Activated naive CD4-positive, alpha-beta T cell treated with anti-CD3 and anti-CD28 coated beads, Interleukin-2, amount 50 U/mL, for 16 hours (primary cell): ENCODE data around the gene ARHGAP6.
"Not testable (repeated sequence)": the region's sequence is repeated elsewhere in the genome, so short reads cannot be mapped to it uniquely, and the experiment has no call there.

Experiments
- DNase-seq: peaks from one replicate; pipeline ENCODE4 v3.0.0-alpha.2; 2020

ARHGAP6 gene

DNA sequence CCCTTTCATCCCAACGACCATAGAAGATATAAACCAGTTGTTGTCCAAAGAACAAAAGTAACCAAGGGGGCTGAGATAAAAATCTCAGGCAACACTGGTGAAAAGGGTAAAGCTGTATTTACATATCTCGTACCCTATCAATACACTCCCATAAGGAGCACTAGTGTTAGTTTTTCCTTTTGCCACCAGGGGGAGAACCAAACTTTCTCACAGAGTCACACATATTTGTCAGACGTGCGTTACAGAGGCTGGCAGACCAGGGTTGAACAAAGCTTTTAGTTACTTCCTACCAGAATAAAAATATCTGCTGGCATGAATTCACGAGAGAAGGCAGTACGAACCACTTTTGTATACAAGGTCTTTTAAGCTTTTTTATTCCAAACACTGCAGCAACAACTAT, 284.3 kb downstream of the ARHGAP6 start:
- DNase-seq, result no peak

DNA sequence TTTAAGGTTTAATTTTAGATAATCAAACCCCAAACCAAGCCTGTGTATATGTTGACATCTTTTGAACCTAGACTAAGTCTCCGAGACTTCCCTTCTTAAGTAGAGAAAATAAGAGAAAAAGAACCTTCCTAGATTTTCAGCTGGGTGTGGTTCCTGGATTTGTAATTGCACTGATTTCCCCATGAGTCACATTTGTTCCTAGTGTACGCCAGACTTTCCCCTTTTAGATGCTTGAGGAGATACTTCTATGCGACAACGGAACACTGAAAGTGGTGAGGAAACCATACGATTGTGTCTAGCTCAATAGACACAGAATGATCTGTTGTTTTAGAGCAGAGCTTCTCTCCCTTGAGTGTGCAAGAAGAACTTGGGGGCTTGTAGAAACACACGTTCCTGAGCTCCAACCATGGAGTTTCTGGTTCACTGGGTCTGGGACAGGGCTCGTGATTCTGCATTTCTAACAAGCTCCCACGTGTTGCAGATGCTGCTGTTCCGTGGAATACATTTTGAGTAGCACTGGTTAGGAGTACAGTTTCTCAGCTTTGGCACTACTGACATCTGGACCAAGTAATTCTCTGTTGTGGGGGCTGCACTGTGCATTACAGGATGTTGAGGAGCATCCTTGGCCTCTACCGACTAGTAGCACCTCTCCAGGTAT, 285.4 kb downstream of the ARHGAP6 start:
- DNase-seq, result no peak

DNA sequence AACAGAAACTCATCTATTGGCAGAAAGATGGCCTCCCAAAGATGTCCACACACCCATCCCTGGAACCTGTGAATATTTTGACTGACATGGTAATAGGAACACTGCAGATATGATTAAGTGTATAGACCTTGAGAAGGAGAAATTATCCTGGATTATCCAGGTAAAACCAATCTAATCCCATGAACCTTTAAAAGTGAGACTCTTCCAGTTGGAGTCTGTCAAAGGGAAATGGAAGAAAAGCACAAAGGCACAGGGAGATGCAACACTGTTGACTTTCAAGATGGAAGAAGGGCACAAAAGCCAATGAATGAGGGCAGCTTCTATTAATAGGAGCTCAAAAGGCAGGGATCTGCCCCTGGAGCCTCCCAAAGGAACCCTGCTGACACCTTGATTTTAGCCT, 289.6 kb downstream of the ARHGAP6 start:
- no peak for DNase-seq

DNA sequence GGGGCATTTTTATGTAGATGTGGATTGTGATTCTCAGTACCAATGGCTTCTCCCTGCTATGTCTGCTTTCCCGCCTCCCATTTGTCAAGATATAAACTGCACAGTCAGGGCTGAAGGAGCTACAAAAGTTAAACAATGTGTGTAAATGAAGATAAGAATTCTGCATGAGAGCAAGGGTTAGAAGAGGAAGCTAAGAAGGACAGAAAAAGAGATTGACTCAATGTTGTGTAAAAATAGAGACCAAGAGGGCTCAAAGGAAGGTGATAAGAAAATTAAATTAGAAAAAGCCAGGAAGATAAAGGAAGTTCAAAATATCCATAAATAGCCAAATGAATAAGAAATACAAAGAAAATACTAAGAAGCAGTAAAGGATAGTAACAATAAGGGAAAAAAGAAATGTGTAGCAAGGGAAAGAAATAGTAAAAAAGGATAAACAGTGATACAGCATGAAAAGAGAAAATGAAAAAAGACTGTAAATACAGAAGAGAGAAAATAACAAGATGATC, 290.1 kb downstream of the ARHGAP6 start:
- DNase-seq, result no peak

DNA sequence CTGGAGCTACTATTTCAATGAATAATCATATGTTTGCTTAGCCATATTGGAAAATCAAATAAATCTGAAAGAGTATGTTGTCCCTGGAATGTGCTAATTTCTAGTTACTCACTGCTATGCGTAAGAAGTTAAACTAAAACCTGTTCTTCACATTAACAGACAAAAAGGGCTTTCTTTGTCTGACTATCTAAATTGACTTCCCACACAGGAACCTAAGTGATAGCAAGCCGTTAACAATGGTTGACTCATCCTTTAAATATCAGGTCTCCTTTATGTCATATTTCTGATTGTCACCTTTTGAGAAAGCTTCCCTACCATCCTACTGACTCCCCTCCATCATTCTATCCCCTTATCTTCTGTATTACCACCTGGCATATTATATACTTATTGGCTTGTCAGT, 291.1 kb downstream of the ARHGAP6 start:
- DNase-seq, result no peak

DNA sequence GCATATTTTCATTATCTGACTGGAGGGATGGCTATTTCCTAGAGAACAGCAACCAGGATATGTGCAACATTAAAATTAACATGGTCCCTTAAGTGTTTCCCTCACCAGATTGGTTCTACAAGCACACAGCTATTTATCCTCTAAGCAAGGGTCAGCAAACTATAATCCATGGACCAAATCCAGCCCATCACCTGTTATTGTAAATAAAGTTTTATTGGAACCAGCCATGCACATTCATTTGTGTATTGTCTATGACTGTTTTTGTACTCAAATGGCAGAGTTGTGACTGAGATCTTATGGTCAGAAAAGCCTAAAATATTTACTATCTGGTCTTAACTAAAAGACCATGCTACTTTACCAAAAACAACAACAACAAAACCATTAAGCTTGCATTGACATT, 294.6 kb downstream of the ARHGAP6 start:
- no peak for DNase-seq

DNA sequence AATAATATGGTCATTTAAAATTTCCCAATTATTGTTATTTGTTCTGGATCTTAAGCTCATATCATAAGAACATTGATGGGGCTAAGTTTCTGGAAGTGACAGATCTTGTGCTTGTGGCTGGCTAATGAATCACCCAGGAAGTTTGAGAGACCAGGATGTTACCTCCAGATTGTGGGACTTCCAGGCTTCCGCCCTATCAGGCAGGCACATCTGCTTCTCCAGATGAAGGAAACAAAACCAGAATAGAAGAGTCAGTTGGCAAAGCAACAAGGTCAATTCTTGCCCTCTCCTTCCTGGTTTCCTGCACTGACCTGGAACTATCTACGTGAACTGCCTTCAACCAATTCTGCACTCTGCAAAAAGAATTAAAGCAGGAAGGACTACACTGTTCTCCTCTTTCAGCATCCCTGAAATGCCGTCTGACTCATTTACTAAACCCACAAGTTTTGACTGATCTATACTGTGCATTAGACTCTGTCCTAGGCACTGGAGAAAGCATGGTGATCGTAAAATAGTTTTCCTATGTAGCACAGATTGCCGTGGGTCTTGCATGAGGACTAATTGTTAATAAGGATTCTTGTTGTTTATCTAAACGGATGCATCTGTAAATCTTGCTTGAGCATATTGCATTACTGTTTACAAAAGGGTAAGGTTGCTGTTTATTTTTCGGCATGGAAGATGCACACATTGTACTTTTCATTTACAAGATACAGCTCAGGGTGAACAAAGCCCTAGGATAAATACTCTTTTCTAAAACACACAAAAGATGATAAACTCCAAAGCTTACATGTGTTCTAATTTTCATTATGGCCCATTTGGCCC, 297.9 kb downstream of the ARHGAP6 start:
- DNase-seq, result no peak

DNA sequence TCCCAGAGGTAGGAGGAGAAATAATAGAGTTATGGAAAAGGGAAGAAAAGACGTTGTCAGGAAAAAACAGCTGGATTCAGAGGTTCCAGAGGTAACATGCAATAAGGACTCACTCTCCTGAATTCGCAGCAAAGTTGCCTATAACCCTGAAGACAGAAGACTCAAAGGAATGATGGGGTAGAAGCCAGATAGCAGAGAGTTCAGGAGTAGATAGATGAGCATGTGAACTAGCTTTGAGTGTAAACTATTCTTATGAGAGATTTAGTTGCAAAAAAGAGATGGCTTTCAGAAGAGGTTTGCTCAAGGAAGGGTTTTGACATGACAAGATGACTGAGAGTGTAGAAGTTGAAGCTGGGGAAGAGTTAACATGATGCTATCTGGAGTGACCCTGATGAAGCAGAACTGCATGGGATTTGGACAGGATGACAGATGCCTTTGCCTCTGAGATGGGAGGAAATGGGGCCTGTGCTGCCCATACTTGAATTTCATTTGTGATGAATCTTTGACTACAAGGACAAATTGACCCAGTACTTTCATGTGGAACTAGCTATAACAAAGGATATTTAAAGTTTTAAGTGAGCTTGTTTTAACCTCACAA, 298.6 kb downstream of the ARHGAP6 start:
- DNase-seq, result no peak

DNA sequence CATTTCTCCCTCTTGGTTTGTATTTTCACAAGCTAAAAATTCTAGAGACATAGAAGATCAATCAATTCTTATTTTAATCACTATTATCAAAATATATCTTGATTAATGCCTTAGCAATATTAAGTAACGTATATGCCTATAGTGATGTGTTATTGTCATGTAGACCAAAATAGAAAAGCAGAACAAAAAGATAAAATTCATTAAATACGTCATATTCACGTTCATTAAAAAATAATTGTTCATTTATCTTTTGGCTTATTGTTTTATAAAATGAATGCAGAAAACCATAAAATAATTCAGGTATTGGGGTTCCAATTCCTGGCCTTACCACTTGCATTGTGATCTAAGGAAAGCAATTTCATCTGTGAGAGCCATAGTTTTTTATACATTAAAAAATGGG, 300.3 kb downstream of the ARHGAP6 start:
- no peak for DNase-seq

DNA sequence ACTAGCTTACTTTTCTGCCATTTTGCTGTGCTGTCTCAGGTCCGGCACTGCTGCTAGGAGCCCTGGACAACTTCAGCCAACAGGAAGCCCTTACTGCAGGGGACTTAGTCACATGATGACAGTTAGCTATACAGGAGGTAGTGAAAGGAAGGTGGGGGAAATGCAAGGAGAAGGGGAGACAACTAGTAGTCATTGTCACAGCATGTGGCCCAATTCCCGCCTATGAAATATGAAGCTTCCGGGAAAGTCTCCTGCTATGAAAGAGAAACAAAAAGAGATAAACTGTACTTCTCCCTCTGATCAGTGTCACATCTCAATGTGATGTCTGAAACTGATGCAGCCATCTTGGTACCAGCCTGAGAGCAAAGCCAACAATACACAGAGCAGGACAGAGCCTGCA, 300.9 kb downstream of the ARHGAP6 start:
- DNase-seq, result no peak

DNA sequence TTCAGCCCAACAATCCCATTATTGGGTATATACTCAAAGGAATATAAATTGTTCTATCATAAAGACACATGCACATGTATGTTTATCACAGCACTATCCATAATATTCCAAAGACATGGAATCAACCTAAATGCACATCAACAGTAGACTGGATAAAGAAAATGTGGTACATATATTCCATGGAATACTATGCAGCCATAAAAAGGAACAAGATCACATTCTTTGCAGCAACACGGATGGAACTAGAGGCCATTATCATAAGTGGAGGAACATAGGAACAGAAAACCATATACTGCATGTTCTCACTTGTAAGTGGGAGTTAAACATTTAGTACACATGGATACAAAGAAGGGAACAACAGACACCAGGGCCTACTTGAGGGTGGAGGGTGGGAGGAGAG, 301.9 kb downstream of the ARHGAP6 start:
- DNase-seq, result not testable (repeated sequence)

DNA sequence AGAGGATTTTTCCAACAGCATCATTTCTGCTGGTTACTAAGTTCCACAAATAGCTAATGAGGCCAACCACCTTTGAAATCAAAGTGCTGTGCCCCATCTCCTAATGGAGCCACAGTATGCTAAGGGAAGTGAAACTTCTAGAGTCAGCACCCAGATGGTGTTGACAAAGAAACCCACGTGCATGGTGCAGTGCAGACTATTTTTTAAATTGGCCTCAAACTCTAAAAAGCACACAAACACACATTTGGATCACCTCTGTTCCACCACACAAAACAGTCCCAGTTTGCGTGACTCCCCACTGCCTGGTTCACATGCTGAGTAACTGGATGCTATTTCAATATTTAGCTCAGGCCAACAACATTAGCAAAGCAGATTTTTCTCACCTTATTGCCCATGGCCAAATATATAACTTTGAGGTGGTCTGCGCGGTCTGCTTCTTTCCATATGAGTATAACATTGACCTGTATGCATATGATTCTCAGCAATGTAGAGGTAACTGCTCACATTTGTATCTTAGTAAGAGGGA, 302.6 kb downstream of the ARHGAP6 start:
- no peak for DNase-seq

DNA sequence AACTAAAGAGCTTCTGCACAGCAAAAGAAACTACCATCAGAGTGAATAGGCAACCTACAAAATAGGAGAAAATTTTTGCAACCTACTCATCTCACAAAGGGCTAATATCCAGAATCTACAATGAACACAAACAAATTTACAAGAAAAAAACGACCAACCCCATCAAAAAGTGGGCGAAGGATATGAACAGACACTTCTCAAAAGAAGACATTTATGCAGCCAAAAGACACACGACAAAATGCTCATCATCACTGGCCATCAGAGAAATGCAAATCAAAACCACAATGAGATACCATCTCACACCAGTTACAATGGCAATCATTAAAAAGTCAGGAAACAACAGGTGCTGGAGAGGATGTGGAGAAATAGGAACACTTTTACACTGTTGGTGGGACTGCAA, 304.1 kb downstream of the ARHGAP6 start:
- not testable (repeated sequence) for DNase-seq

DNA sequence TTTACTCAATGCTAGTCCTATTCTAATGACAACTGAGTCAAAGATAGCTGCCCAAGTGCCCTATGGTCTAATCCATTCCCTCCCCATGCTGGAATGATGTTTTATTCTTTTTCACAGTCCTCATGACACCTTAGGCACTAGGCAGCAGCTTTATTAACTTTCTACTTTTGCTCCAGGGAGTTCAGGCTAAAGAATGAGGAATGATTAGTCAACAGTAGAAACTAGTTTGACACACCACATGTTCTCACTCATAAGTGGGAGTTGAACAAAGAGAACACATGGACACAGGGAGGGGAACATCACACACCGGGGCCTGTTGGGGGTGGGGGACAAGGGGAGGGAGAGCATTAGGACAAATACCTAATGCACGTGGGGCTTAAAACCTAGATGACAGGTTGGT, 309.8 kb downstream of the ARHGAP6 start:
- DNase-seq, result not testable (repeated sequence)

DNA sequence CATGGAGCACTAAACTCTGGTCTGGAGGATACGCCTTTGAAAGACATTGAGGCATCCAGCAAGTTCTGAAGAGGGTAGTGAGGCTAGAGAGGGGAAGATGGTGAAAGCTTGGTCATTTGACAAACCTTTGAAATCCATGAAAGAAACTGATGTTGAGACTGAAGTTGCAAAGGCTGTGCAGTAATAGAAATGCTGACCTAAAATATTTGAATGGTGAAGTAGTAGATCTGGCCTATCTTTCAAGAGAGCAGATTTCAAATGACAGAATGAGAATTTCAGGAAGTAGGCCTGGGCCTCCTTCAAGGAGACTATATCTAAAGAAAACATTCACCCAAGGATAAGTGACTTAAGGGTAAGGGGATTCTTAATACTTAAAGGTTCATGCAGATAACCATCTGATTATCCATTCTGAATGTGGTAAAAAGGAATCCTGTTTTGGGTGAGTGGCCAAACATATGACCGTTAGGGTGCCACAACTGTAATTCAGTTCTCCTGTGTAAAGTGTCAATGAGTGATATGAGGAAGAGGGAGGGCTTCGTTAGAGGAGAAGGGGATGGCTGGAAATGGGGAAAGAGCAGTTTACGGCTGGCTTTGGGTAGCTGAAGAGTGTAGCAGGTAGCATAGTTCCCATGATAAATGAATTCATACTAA, 310.3 kb downstream of the ARHGAP6 start:
- no peak for DNase-seq

DNA sequence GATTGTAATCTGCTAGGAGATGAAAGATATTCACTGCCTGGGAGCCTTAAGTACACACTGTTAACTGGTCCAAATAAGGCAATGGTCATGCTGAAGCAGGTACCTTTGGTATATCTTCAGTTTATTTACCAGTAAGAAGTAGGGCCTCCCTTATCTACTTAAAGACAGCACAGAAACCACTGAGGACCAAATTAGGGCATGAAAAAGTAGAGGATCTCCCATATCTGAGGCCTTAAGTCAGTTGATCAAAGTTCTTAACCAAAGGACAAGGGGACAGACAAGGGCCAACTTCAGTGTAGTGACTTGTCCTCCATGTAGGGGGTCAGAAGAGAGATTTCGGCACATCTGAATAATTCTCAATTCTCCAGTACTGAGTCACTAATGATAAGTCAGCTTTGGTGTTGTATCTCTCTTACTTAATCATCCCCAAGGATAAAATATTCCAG, 313.4 kb downstream of the ARHGAP6 start:
- DNase-seq, result no peak

DNA sequence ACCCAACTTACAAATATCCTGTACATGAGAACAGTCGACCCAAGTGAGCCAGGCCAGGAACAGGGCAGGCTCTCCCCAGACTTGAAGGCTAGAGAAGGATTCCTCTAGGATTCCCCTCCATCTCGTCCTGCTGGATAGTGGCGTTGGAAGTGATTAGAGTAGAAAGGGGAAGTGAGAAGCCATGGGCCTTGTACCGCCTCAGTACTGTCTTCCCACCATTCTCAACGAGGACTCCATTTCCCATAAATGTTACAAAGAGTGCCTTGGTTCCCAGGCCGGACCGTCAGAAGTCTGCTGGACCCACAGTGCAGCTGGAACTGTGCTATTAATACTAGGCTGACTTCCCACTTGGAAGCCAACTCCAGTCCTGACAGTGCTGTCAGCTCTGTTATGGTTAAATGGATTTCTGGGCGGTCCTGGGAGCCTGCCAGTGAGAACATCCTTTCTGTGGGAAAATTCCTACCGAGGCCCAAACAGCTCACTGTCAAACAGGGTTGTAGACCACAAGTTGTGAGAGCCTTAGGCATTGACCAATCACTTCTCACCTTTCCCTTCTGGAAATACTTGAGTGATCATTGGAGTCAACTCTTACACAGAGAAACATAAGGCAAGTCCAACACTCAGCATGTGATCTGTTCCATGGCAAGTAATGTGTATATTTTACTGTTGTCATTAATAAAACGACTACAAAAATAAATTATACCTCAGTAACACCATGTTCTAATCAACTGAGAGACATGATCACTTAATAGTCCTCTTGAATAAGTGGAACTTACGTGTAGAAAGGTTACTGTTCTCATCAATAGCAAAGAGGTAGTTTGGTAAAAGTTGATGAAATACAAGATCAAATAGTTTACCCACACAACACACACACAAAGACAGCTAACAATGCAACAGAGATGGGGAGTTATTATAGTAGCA, 314.1 kb downstream of the ARHGAP6 start:
- DNase-seq, result no peak

DNA sequence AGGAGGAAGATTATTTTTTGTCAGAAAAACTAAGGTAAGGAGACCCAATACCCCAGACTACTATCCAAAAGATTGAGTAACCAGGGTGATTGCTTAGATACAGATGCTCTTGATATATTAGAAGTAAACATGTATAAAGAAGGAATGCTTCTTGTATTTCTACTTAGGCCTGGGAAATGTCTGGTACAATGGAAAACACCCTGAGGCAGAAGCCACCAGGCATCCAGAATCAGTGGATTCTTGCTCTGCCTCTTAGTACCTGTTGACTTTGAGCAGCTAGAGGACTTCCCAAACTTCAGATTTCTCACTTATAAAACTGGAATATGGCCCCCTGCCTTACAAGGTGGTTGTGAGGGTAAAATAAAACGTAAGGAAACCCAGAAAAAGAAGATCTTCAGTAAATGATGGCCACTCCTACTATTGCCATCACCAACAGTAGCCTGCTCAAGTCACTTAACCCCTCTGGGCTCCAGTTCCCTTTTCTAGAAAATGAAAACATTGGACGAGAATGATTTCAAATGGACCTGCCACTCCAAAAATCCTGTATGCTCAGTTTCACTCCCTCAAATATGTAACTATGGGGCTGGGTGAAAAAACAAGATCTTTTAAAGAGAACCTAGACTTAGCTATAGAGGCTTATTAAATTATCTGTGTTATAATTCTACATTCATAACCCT, 315.9 kb downstream of the ARHGAP6 start:
- no peak for DNase-seq

DNA sequence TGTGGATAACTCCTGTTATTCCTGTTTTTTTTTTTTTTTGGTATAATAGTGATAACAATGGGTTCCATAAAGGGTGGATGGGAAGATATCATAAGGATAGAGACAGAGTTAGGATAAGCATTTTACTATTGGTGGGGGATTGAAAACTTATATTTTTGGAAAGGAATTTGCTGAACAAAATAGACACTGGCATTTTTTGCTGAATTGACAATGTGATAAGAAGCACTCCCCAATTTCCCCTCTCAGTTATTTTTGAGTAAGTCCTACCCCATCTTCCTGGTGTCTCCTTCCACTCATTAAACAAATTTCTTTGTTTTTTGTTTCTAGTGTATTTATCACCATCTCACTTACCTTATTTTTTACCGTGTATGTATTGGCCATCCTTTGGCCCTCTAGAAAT, 316.7 kb downstream of the ARHGAP6 start:
- DNase-seq, result no peak

DNA sequence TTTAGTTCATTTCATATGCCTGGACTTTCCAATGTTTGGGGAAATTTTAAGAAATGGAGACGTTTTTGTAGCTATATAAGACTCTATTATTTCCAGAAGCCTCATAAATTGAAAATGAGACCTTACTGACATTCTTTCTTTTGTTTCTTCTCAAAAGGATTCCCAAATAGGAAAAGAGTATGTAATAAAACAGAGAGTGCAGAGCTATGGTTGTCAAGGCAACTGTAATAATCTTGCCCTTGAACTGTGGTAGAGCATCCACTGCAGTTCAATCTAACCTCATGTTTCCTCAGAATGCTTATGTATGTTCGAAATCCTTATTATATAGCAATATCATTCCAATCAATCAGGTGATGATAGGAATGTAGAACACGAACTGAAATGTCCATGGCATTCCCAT, 318.4 kb downstream of the ARHGAP6 start:
- DNase-seq, result no peak

DNA sequence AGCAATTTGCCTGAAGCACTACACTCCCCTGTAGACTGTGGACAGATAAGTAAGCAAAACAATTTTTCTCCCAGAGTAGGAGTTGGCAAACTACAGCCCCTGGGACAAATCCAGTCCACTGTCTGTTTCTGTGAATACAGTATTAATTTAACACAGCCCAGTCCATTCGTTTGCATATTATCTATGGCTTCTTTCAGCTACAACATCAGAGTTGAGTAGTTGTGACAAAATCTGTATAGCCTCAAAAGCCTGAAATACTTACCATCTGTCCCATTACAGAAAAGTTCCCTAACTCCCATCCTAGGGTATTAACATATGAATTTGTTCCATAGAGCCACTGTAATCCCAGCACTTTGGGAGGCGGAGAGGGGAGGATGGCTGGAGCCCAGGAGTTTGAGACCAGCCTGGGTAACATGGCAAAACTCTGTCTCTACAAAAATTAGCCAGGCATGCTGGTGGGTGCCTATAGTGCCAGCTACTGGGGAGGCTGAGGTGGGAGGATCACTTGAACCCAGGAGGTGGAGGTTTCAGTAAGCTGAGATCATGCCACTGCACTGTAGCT, 319.5 kb downstream of the ARHGAP6 start:
- no peak for DNase-seq
